Mesenteric fat pad (tissue), 1 donor: ENCODE measurements around the gene TSPAN2. TPM values are rescaled to one million over a fixed set of nuclear protein-coding genes. Genes with fewer than 3 reads are reported as not detected.

Experiments used
- DNase-seq: peaks from one replicate; pipeline ENCODE4 v3.0.0-alpha.2; 2020; ENCODE audit warnings: low spot score
- total RNA-seq: library from RNA; stranded (reverse); fragmentation: NEBNext Ultra II Directional; extraction: Animal tissue kit (Norgen Biotek cat#: 25700); gene quantifications from one replicate; pipeline ENCODE4 v1.2.1, GENCODE V29; 2021
- donor health status: DM: yes; HTN: yes; CAD: no.

Gene TSPAN2
- total RNA-seq, 1 donor from 2014 or later, result 4.3 TPM

DNA sequence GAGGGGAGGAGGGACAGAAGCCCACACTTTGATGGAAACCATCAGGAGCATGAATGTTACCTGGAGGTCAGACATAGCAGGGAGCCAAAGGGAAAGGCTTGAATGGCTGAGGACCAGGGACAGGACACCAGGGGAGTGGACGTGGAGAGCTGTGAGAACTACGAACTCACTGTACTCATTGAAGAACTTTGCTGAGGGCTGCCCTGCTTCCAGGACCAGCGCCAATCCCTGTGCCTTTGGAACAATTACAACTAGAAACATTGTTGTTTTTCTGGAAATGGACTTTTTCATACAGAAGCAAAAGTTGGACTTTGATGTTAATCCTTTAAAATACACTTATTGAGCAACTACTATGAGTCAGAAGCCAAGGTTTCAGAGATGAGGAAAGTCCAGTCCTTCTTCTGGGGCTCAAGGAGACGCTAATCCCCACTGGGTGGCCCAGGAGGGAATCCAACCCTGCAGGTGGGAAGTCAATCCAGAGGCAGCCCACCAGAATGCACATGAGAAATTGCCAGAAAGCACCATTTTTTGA lies 12.9 kb downstream of the TSPAN2 start:
- DNase-seq, result no peak

DNA sequence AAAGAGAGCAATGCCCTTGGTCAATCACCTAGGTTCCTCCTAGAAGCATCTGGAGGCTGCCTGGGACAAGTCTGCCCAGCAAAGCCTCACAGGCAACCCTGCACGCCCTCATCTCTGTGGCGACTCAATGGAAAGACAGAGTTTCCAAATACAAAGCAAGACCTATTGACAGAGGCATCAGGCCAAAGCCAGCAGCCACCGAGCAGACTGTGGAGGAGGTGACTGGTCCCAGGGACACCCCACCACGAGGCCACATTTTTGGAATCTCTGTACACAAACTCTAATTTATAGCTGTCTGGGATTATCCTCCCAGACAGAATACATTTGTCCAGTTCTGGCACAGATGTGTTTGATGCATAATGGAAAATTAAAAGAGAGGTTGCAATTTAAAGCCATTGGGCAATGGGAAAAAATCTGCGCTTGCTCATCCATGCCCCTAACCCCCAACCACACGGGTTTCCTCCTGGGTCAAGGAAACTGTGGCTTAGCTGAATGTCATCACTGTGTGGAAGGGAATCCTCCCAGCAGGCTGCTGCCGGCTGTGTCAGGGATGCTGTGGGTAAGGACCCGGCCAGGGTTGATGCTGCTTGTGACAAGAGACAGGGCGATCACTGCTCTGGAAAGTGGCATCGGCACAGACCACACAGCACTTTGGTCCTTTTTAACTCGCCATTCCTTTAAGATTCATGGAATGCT lies 14.3 kb downstream of the TSPAN2 start:
- DNase-seq, result no peak

DNA sequence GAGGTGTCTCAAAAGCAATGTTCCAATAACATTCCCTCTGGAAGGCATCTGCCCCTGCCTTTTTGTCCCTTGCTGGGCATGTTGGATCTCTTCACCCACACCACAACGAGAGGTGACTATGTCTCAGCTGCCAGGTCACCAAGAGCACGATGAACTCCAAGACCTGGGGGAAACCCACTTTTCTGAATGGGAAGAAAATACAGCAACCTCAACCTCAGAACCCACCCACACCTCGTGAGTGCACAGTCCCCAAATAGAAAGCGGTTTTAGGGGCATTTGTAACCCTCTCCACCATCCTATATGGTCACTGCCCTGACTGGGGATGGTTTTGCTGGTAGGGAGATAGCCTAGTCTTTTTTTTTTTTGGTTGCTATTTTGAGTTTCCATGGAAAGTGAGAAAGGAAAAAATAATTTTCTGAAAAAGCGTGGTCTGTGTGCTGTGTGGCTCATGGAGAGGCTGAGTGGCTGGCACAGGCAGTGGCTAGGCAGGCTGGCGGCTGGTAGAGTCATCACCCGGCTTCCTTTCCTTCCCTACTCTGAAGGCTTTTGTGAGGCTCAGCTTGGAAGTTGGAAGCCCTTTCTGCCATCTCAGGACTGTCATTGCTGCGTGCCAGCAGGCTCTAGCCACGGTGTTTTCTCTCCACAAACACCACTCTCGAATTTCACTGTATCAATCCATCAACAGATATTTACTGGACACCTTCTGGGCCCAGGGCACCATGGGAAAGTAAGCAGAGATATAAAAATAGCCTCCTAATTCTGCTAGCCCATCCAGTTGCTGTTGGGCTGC lies 15.8 kb downstream of the TSPAN2 start:
- DNase-seq, result no peak

DNA sequence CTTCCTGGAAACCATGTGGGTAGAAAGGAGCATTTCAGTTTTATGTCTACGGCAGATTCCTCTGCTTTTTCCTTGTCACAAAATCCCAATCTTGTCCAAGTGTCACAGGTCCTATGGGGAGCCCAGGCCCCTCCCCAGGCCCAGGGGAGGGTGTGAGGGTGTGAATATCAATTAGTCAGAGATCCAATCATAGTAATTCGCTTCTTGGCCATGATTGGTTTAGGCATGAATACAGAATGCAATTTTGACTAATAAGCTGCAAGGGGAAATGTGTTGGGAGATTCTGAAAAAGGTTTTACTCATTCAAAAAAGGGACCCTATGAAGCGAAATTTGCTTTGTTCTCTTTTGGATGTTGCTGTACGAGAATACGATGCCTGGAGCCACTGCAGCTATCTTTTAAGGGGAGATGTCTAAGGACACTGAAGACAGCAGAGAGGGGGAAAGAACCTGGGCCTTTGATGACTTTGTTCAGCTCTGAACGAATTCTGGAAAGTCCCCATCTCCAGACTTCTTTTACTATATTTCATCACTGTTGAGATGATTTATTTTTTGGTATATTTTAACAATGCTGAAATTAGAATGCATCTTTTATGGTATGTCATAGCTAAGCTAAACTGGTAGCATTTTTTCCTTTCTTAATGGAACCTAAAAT lies 18.2 kb downstream of the TSPAN2 start:
- no peak for DNase-seq

DNA sequence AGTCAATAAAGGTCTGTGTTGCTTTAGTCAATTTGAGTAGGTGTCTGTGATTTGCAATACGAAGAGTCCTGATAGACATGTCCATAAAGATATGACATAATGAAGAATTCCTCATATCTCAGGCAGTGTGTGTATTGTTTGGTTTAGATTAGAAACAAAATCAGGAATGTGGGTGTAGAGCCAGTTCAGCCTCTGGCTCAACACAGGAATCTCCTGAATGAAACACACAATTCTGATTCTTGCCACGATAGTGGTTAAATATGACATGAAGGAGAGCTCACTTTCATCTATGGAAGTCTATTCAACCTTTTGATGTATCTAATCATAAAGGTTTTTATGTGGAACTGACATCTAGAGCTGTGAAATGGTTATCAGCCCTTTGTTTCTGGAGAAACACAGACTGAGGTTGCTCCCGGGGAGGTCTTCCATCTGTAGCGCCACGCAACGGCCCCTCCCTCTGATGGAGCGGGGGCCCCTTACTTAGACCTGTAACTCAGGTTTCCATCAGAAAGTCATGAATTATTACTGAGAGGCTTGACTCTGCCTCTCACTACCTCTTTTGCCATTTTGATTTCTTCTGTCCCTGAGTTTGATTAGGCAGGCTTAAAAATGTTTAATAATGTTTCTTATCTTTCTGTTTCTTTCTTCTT lies 19.5 kb downstream of the TSPAN2 start:
- no peak for DNase-seq

DNA sequence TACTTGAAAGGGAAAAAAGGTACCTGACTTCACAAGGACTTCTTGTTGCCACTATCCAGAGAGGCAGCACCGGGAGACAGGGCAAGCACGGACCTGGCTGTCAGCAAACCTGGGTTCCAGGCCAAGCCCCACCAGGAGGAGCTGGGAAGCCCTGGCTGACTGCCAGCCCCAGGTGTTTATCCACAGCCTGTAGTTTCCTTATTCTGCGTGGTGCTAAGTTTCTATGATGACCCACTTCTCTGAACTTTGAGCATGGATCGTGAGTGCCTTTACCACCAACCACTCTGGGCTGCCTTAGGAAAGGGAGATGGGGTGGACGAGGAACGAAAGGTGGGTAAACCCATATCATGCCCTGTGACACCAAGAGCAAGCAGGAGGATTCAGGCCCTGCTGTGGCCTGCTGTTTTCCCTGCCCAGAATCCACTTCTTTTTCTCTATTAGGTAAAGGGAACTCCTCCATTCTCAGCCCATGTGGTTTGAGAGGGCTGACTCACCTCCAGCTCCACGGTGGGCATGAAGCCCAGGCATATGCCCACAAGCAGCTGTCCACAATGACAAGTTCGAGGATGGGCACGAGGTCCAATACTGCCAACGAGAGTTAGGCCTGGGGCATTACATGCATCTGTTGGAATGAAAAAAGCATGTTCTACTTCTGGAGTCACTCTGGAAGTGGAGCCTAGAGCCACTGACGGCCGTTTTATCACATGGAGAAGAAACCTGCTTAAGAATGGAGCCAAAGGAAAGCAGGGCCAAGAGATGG lies 20.3 kb downstream of the TSPAN2 start:
- no peak for DNase-seq

DNA sequence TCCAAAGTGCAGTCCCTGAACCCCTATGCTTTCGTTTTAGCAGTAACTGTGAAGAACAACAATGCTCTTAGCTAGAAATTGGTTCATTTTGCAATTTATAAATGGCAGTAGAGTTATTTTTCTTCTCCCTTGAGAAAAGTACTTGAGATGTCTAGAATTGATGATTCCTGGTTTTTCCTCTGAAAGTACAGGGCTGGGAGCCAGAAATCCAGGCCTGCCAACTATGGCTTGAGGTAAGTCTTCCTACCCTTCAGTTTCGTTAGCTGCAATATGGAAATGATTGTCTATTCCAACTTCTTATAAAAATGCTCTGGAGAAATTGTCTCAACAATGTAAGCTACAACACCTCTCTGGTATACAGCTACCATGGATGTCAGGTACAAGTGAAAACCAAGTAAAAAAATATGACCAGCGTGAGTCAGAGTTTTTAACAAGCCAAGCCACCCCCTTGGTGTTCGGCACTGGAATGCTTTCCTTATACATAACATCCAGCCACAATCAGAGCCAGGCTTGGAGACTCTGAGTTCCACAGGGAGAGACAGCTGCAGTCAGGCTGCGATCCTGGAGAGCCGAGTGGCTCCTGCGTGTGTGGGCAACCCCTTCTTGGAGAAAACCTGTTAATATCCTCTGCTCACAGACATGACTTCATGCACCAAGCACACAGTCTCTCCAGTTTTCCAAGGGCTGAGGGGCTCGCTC lies 22.0 kb downstream of the TSPAN2 start:
- DNase-seq, result no peak

DNA sequence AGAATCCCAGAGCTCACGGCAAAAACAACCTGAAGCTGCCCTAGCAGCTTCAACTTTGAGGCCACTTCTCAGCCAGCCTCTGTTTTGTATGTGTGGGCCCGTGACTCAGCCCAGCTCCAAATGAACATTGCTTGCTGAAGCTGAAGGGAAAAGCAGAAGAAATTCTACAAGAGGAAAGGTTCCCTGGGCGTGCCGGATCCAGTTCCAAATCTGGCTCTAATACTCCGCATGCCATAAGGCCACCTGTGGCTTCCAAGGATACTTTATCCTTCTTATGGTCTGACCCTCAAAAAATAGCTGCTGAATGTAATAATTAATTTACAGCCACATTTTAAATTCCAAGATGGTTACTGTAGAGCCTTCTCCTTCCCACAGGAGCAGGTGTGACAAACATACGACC lies 24.3 kb downstream of the TSPAN2 start:
- no peak for DNase-seq

DNA sequence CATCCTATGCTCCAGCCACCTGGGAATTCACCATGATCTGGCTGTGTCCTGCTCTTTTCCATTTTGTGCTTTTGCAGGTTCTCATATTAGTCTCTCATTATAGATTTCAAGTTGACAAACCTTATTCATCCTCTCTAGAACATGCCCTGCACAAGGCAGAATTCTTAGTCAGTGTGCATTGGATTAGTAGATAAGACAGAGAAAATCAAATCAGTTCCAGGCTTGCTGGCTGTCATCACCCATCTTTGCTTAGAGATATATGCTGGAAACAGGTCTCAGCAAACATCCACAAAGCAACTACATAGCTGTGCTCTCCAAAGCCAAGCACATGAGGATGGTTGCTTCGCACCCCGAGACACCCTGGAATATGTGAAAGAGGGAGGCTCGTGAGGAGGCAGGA lies 24.8 kb downstream of the TSPAN2 start:
- no peak for DNase-seq

DNA sequence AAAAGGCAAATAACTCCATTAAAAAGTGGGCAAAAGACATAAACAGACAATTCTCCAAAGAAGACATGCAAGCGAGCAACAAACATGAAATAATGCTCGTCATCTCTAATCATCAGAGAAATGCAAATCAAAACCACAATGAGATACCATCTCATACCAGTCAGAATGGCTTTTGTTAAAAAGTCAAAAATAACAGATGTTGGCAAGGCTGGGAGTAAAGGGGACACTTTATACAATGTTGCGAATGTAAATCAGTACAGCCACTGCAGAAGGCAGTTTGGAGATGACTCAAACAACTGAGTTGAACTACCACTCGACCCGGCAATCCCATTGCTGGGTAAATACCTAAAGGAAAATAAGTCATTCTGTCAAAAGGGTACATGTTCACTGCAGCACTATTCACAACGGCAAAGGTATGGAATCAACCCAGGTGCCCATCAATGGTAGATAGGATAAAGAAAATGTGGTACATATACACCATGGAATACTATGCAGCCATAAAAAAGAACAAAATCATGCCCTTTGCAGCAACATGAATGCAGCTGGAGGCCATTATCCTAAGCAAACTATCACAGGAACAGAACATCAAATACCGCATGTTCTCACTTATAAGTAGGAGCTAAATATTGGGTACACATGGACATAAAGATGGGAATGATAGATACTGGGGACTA lies 25.9 kb downstream of the TSPAN2 start:
- DNase-seq, result no peak

DNA sequence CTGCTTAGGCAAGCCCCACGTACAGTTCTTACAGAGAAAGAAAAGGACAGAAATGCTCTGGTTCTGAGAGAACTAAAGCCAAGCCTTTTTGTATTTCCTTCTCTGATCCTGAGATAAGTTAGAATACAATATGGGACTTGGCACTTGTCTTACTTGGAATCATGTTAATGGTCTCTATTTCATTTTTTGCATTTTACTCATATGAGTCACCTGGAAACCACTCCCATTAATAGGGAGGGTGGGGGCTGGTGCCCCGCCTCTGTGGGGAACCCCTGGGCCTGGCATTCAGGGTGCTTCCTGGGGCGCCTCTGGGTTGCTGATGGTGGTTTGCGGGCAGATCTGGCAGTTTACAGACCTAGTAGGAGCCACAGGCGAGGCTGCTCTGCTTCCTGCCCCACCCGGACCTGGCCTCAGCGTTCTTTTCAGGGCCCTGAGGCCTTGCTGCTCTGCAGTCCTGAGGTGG lies 26.7 kb downstream of the TSPAN2 start:
- no peak for DNase-seq

DNA sequence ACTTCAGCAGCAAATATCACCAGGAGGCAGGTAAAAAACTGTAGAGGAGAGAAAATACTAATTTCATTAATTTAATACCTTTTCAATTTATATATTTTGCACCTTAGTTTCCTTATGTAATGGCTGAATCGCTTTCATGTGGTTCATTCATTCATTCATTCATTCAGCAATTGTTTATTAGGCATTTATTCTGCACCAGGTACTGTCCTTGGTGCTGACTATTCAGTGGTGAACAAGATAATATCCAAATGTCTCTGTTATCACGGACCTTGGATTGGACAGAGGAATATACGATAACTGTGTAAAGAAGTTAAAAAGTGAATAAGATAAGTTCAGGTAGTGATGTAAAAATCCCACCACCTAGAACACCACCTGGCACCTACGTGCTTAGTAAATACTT lies 28.8 kb downstream of the TSPAN2 start:
- DNase-seq, result no peak

DNA sequence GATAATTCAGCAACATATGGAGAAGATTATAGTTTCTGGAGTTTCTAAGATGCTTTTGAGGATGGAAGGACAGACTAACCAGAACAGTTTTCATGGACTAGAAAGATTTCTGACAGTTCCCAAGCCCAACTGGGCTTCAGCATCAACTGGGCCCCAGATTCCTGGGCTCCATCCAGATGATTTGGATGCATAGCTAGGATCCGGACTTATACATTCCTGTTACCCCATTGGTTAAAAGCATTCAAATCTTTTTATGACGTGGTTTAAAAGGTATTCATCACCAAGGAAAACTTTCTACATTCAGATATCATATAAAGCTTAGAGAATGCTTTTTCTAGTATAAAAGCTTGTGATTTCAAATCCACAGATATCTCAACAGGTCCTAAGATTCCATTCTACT lies 30.0 kb downstream of the TSPAN2 start:
- no peak for DNase-seq

DNA sequence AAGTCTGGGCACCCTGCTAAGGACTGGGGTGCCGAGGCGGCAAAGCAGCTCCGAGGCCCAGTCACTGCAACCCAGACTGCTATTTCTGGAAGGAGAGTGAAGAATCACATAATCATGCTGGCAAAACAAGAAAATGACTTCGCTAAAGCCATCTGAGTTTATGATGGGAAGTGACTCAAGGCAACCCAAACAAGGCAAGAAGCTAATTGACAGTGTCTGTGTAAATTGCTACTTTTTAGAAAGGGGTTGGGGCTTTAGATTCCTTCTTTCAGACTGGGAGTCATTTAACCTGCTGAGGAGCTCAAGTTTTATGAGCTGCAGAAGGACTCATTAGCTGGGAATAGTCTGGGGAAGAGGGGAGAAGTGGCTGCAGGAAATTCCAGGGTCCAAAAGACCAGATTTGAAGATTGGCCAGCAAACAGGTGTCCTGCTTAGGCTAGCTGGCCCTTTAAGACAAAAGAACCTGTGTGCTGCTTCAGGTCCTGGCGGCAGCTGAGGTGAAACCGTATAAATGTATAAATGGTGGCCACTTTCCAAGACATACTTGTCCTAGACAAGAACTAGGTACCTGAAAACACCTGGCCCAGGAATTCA lies 31.5 kb downstream of the TSPAN2 start:
- DNase-seq, result no peak

DNA sequence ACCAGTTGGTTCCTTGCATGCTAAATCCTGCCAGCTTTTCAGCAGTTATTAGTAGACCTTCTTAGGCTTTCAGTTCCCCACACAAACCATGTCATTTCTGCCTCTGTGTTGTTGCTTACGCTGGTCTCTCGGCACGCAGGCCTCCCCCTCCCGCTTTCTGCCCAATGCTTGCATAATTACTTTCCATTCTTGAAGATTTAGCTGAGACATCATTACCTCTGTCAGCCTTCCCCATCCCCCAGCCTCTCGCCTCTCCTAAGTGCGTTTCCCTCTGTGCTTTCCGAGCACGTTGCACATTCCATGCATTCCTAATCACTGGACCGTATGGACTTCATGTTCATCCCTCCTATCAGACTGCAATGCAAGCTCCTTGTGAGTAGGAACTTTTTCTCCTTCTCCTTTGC lies 32.9 kb downstream of the TSPAN2 start:
- no peak for DNase-seq

DNA sequence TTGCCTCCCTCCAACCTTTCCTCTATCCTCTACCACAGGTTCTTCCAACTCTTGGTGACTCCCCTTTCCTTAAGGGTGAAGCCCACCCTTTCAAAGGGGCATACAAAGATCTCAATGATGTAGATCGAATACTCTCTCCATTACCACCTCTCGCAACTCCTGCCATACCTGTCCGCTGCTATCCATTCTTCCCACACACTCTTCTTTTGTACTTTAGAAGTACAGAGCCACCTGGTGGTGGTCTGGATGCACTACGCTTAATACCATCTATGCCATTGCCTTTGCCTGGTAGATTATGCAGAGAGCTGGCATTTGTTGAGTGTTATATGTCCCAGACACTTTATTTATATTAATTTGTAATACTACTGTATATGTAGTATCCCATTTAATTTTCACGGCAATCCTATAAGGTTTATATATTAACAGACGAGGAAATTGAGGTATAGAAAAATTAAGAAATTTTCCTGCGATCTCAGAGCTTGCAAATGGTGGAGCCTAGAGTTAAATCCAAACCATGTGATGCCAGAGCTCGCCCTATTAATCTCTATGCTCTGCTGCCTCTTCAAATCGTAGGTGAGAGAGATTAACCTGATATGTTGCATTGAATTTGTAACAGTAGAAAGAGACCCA lies 36.7 kb downstream of the TSPAN2 start:
- no peak for DNase-seq

DNA sequence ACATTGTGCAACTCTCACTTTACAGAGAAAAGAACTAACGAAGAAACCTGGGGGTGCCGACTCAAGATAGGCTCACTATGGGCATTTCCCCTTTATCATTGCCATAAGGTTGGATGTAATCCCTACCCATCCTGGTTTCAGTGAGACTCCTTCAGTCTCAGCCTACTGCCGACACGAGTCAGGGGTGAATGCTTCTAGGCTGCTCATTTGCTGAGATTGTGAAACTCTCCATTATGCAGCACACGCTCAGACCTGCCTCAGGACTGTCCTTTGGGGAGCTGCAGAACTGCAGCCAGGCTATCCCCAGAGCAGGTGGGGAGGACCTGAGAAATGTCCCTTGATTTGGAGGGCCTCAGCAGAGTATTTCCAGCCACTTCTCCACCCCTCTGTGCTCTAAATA lies 37.5 kb downstream of the TSPAN2 start:
- DNase-seq, result no peak

DNA sequence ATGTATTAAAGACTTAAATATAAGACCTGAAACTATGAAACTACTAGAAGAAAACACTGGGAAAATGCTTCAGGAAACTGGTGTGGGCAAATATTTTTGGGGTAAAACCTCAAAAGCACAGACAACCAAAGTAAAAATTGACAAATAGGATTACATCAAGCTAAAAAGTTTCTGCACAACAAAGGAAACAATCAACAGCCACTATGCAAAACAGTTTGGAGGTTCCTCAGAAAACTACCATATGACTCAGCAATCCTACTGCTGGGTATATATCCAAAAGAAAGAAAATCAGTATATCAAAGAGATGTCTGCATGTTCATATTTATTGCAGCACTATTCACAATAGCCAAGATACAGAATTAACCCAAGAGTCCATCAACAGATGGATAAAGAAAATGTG lies 42.6 kb downstream of the TSPAN2 start:
- DNase-seq, result no peak

DNA sequence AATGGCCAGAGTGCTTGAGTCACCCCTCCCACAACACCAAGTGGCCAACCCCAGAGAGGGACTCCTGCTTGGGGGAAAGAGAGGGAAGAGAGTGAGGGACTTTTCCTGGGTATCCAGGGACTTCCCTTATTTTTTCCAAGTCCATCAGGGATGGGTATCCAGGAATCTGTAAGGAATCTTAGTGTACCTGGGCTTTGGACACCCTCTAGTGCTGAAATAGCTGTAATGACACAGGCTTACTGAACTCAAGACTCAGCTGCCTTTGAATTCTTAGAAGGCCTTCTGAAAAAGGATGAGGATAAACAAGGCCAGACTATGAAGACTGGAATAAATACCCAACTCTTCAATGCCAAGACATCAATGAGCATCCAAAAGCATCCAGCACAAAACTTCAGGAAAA lies 47.6 kb downstream of the TSPAN2 start:
- DNase-seq, result no peak
